OCI-M2 (cell line): Measurements from ENCODE around the gene COQ6.
"Not testable (repeated sequence)": the region's sequence is repeated elsewhere in the genome, so short reads cannot be mapped to it uniquely, and the experiment has no call there.

Source experiments
- DNase-seq: peaks from one replicate; lab custom pipeline; 2025; ENCODE audit not compliant: unreplicated experiment; lab: John Stamatoyannopoulos, UW

COQ6 gene

GRCh38 chr14:73977896-73978295 lies 27.8 kb downstream of the COQ6 start:
- no peak for DNase-seq

- no peak for DNase-seq
Measured at GRCh38 chr14:73988065-73988464, 38.0 kb downstream of the COQ6 start.

DNA sequence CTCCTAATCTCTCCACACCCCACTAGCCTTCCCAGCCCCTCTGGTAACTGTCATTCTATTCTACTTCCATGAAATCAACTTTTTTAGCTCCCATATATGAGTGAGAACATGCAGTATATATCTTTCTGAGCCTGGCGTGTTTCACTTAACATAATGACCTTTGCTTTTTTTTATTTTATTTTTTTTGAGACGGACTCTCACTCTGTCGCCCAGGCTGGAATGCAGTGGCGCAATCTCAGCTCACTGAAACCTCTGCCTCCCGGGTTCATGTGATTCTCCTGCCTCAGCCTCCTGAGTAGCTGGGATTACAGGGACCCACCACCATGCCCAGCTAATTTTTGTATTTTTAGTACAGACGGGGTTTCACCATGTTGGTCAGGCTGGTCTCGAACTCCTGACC lies 38.6 kb downstream of the COQ6 start:
- DNase-seq = not testable (repeated sequence)

DNA sequence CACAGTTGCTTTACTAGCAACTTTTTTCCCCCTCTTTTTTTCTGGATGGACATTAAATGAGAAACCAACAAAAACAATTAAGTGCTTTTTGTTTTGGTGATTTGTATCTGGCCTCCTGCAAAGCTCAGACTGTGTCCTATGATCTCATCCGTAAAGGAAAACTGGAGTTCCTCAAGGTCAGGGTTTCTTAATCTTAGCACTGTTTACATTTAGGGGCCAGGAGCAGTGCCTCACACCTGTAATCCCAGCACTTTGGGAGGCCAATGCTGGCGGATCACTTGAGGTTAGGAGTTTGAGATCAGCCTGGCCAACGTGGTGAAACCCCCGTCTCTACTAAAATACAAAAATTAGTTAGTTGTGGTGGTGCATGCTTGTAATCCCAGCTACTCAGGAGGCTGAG lies 41.0 kb downstream of the COQ6 start:
- no peak for DNase-seq

- DNase-seq = not testable (repeated sequence)
Measured at GRCh38 chr14:73994926-73995325, 44.8 kb downstream of the COQ6 start.

GRCh38 chr14:73995977-73996378 lies 45.9 kb downstream of the COQ6 start:
- DNase-seq = no peak

GRCh38 chr14:73996731-73997107 lies 46.6 kb downstream of the COQ6 start:
- DNase-seq = no peak

GRCh38 chr14:73997108-73997943 lies 47.2 kb downstream of the COQ6 start:
- no peak for DNase-seq

GRCh38 chr14:73997944-73998447 lies 47.9 kb downstream of the COQ6 start:
- DNase-seq = no peak

DNA sequence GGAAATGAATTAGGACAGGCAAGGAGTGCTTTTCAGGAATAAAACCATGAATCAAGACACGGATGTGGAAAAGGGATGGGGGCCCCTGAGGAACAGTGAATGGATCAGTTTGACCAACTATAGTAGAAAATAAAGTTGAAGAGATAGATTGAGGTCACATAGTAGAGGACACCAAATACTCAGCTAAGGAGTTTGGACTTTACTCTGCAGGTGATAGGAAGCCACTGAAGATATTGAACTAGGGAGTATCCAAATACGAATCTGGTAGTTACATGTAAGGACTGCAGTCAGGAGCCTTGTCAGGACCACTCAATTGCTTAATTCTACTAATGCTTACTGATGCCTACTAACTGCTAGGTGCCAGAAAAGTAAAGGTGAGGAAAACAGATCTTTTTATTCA lies 48.6 kb downstream of the COQ6 start:
- DNase-seq = no peak

DNA sequence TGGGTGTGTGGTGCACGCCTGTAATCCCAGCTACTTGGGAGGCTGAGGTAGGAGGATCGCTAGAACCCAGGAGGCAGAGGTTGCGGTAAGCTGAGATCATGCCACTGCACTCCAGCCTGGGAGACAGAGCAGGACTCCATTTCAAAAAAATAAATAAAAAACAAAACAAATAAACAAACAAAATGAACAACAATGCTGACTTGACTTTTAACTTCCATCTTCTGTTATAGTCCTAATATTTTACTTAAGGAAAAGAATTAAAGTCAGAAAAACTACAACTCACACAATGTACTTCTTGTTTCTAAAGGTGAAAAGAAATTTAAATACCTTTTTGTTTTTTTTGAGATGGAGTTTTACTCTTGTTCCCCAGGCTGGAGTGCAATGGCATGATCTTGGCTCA lies 55.6 kb downstream of the COQ6 start:
- not testable (repeated sequence) for DNase-seq

DNA sequence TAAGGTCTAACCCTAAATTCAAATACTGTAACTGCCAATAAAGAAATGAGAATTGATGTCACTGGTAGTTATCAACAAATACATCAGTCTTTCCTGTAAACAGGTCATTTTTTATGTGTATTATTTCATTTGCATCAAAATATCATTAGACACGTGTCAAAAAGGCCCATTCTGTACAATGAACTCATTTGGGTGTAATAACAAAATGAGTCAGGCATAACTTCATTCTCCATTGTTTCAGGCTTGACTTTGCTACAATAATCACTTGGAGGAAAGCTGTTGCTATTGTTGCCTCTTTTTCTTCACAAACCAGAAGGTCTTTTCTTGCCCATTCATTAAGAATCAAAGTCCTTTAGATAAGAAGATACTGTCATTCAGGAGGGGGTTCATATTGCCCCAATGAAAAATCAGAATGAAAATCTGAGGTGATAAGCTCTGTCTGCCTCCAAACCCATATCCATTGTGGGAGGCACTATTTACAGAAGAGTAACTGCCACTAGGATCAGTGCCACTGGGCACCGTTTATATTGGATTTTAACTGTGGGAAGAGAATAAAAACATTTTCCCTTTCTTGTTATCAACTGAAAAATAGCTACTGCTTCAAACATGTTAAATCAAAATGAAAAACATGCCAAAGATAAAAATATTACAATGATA lies 58.9 kb downstream of the COQ6 start:
- no peak for DNase-seq
